AG09309 (cell line): ENCODE measurements around the gene SCLT1.

Source experiments
- DNase-seq: peaks from one replicate; pipeline ENCODE4 v3.0.0-alpha.2; 2010; ENCODE audit warnings: low read depth
- H3K4me3 ChIP-seq: 2 replicates; pipeline ENCODE4 v1.5.1; 2011; ENCODE audit warnings: mild to moderate bottlenecking, low read depth, low read length, moderate library complexity; ENCODE audit not compliant: control insufficient read depth
- TF ChIP-seq, protein P1 (sequence below): IDR thresholded peaks from 2 replicates; pipeline ENCODE4 v1.5.1; 2011; ENCODE audit warnings: mild to moderate bottlenecking, low read depth, low read length, inconsistent platforms; ENCODE audit not compliant: insufficient read depth, control insufficient read depth; ENCODE audit errors: missing control alignments

Gene SCLT1

DNA sequence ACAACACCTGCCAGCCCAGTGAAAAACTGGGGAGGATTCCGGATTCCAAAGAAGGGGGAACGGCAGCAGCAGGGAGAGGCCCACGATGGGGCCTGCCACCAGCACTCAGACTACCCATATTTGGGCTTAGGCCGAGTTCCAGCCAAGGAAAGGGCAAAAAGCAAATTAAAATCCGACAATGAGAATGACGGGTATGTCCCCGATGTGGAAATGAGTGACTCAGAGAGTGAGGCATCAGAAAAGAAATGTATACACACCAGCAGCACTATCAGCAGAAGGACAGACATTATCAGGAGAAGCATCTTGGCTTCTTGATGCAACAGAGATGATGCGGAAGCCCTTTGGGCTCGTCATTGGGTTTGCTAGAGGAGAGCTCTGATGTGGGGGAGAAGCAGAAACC lies 221.4 kb downstream of the SCLT1 start:
- TF ChIP-seq, protein P1, sequence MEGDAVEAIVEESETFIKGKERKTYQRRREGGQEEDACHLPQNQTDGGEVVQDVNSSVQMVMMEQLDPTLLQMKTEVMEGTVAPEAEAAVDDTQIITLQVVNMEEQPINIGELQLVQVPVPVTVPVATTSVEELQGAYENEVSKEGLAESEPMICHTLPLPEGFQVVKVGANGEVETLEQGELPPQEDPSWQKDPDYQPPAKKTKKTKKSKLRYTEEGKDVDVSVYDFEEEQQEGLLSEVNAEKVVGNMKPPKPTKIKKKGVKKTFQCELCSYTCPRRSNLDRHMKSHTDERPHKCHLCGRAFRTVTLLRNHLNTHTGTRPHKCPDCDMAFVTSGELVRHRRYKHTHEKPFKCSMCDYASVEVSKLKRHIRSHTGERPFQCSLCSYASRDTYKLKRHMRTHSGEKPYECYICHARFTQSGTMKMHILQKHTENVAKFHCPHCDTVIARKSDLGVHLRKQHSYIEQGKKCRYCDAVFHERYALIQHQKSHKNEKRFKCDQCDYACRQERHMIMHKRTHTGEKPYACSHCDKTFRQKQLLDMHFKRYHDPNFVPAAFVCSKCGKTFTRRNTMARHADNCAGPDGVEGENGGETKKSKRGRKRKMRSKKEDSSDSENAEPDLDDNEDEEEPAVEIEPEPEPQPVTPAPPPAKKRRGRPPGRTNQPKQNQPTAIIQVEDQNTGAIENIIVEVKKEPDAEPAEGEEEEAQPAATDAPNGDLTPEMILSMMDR: no peak

DNA sequence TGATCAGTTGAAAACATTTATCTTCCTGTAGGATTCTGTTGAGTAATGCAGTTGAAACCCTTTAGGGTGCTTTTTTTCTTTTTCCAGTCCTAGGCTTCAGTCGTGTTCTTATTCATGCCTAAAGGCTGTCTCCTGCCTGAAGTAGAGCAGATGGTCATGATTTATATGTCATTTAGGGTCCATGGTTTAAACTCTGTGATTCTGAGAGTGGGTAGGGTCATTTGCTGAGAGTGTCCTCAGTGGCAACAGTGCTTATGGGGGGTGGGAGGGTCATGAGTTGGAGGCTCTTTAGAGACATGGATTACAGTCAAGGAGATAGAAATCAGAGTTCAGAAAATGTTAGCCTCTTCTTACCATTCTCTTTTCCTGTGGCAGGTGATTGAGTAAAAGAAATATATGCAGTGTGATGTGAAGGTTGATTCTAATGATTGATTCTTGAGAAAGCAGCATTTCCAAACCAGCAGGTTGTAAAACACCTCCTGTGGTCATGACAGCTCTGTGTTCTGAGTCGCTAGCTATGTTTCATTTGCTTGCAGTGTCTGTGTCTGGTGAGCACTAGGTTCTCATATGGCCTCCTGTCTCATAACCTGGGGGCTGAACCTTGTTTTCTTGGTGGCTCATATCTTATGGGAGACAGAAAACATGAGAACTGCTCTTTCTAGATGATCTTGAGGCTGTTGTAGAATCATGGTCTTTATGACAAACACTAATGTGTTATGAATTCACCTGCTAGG lies 223.4 kb downstream of the SCLT1 start:
- DNase-seq: no peak
- no peak overlapping the region for H3K4me3 ChIP-seq
- TF ChIP-seq, protein P1: no peak

More for the DNA sequence above, 221.4 kb downstream of the SCLT1 start:
- DNase-seq: no peak
- no peak overlapping the region for H3K4me3 ChIP-seq

DNA sequence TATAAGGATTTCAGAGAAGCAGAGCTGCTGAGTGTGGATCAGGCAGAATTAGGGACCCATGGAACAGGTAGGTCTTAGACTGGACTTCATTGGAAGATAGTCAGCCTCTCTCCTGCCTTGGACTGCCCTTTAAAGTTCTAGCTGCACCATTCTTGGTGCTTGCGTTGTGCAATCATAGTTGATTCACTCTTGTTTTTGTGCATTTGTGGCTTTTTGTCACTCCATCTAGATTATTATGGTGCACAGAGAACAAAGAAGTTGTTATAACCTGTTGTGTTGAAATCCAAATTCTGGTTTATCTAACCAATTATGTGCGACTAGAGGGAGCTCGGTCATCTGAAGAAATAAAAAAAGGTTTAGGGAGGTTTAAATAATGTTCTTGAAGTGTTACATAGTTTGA lies 224.6 kb downstream of the SCLT1 start:
- H3K4me3 ChIP-seq: no peak overlapping the region
- DNase-seq: no peak
- TF ChIP-seq, protein P1: no peak

DNA sequence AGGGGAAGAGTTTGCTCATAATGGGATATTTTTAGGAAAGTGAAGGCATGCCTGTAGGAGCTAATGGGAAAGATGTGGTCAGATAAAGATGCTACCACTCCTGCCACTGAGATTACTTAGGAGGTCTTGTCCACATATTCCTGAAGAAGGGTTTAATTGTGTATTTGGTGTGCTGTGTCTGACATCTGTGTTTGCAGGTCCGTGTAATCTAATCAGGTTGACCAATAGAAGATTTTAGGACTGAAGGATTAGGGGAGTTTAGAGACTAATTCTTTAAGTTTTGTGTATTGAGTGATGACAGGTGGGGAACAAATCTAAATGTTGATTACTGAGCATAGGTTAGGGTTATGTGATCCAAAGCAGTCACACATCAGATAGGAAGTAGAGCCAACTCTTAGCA lies 226.6 kb downstream of the SCLT1 start:
- no peak overlapping the region for H3K4me3 ChIP-seq
- TF ChIP-seq, protein P1: no peak
- DNase-seq: no peak

DNA sequence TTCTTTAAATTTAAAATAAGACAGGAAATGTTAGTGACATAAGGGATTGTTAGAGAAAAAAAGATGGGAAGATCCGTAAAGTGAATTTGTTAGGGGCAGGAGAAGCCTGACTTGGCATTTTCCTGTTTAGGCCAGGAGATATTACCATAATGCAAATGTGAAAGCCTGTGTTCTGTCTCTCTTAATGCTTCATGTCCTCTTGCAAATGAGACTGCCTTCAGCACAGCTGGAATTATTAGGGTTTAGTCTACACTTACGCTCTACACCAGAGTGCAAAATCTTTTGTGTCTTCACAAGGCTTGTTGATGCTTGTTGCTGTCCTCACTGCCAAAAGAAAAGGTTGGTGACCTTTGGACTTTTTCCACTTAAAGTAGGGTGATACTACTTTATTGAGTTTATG lies 227.1 kb downstream of the SCLT1 start:
- H3K4me3 ChIP-seq: no peak overlapping the region
- no peak for DNase-seq
- TF ChIP-seq, protein P1: no peak

DNA sequence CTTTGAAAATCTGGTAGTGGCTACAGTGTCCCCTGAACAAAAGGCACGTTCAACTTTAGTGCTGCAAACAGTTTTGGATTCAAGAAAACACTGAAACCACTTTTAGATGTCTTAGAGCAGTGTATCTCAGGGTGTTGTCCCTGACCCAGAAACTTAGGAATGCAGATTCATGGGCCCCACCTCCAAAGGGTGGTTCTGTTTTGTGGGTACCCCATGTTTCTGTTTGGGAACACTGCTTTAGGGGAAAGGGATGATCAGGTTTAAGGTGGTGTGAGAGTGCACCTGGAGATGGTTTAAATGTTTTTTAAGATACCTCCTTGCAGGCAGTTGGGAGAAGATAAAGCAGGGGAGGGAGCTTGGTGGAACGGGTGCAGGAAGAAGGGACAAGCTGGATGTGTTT lies 228.2 kb downstream of the SCLT1 start:
- no peak for DNase-seq
- no peak overlapping the region for H3K4me3 ChIP-seq

More for the DNA sequence above, 228.2 kb downstream of the SCLT1 start:
- TF ChIP-seq, protein P1: no peak
